GM19240 (cell line): Measurements from ENCODE around the gene IQGAP2.
"Not testable (repeated sequence)": the region's sequence is repeated elsewhere in the genome, so short reads cannot be mapped to it uniquely, and the experiment has no call there.

ENCODE experiments used
- DNase-seq: peaks from one replicate; pipeline ENCODE4 v3.0.0; 2011; ENCODE audit warnings: low spot score; ENCODE audit not compliant: insufficient read length

IQGAP2 gene

GRCh38 chr5:76412511-76412910 is 9.4 kb downstream of the IQGAP2 start:
- DNase-seq = no peak

GRCh38 chr5:76413746-76414145 is 10.7 kb downstream of the IQGAP2 start:
- no peak for DNase-seq

- no peak for DNase-seq
These were observed 11.7 kb downstream of the IQGAP2 start for GRCh38 chr5:76414788-76415187.

- DNase-seq = no peak
These were observed 12.8 kb downstream of the IQGAP2 start for GRCh38 chr5:76415855-76416254.

GRCh38 chr5:76419597-76420298 is 16.7 kb downstream of the IQGAP2 start:
- no peak for DNase-seq

GRCh38 chr5:76422227-76422626 is 19.1 kb downstream of the IQGAP2 start:
- no peak for DNase-seq

- no peak for DNase-seq
These were observed 19.7 kb downstream of the IQGAP2 start for GRCh38 chr5:76422742-76423141.

GRCh38 chr5:76425146-76425545 is 22.1 kb downstream of the IQGAP2 start:
- no peak for DNase-seq

GRCh38 chr5:76425928-76426804 is 23.1 kb downstream of the IQGAP2 start:
- no peak for DNase-seq

GRCh38 chr5:76427206-76428140 is 24.4 kb downstream of the IQGAP2 start:
- no peak for DNase-seq

- not testable (repeated sequence) for DNase-seq
These were observed 25.5 kb downstream of the IQGAP2 start for GRCh38 chr5:76428550-76428949.

GRCh38 chr5:76433261-76433660 is 30.2 kb downstream of the IQGAP2 start:
- no peak for DNase-seq

GRCh38 chr5:76437507-76437906 is 34.4 kb downstream of the IQGAP2 start:
- not testable (repeated sequence) for DNase-seq

GRCh38 chr5:76438025-76438424 is 34.9 kb downstream of the IQGAP2 start:
- no peak for DNase-seq

GRCh38 chr5:76439201-76439600 is 36.1 kb downstream of the IQGAP2 start:
- DNase-seq = no peak

GRCh38 chr5:76439929-76440328 is 36.8 kb downstream of the IQGAP2 start:
- no peak for DNase-seq

GRCh38 chr5:76441101-76441500 is 38.0 kb downstream of the IQGAP2 start:
- DNase-seq = no peak

GRCh38 chr5:76441890-76442673 is 39.0 kb downstream of the IQGAP2 start:
- no peak for DNase-seq

- DNase-seq = no peak
These were observed 40.1 kb downstream of the IQGAP2 start for GRCh38 chr5:76443066-76443800.

- no peak for DNase-seq
These were observed 42.0 kb downstream of the IQGAP2 start for GRCh38 chr5:76445063-76445462.
